ENCODE results near the gene FAM161A.
"Not testable (repeated sequence)": the region's sequence is repeated elsewhere in the genome, so short reads cannot be mapped to it uniquely, and the experiment has no call there.

FAM161A gene

GRCh38 chr2:61853847-61854563 lies at the start of gene FAM161A:
Gene FAM161A (minus strand): TSS chr2:61854060. CDS start chr2:61854041, 19 bp downstream.
- DNase-seq, result peak; percentile 72 to 76

GRCh38 chr2:61900281-61900680 lies 46.4 kb upstream of the FAM161A start:
- DNase-seq, result no peak

GRCh38 chr2:61898810-61899209 lies 45.0 kb upstream of the FAM161A start:
- DNase-seq, result peak; percentile 66 to 74

GRCh38 chr2:61888267-61889055 lies 34.6 kb upstream of the FAM161A start, which contains the start of gene CCT4:
Gene CCT4 (minus strand): TSS chr2:61888656. CDS start chr2:61888507, 149 bp downstream.
- peak; percentile 84 for DNase-seq

- DNase-seq, result no peak
Observed at GRCh38 chr2:61887717-61888266, 33.9 kb upstream of the FAM161A start.

GRCh38 chr2:61885896-61886603 lies 32.2 kb upstream of the FAM161A start:
- DNase-seq, result no peak

- DNase-seq, result no peak
Observed at GRCh38 chr2:61882850-61883249, 29.0 kb upstream of the FAM161A start.

- not testable (repeated sequence) for DNase-seq
Observed at GRCh38 chr2:61879351-61879750, 25.5 kb upstream of the FAM161A start.

- no peak for DNase-seq
Observed at GRCh38 chr2:61878761-61879160, 24.9 kb upstream of the FAM161A start.

GRCh38 chr2:61877571-61878245 lies 23.8 kb upstream of the FAM161A start:
- no peak for DNase-seq

- no peak for DNase-seq
Observed at GRCh38 chr2:61876400-61876799, 22.5 kb upstream of the FAM161A start.

GRCh38 chr2:61866482-61867089 lies 12.7 kb upstream of the FAM161A start:
- DNase-seq, result not testable (repeated sequence)

- no peak for DNase-seq
Observed at GRCh38 chr2:61862085-61862484, 8.2 kb upstream of the FAM161A start.

GRCh38 chr2:61857224-61857623 lies 3.4 kb upstream of the FAM161A start:
- no peak for DNase-seq

- peak in 1 of 2 experiments; percentile 25 for DNase-seq
Observed at GRCh38 chr2:61855318-61855613, 1.4 kb upstream of the FAM161A start.

- peak; percentile 97 to 98 for DNase-seq
Observed at GRCh38 chr2:61854564-61855317, 881 bp upstream of the FAM161A start.

- DNase-seq, result peak in 1 of 2 experiments; percentile 56
Observed at GRCh38 chr2:61853086-61853846, 594 bp downstream of the FAM161A start.

GRCh38 chr2:61851270-61851669 lies 2.6 kb downstream of the FAM161A start:
- DNase-seq, result not testable (repeated sequence)

GRCh38 chr2:61845320-61845719 lies 8.5 kb downstream of the FAM161A start:
- DNase-seq, result no peak

GRCh38 chr2:61841286-61841685 lies 12.6 kb downstream of the FAM161A start:
- no peak for DNase-seq

GRCh38 chr2:61834893-61835292 lies 19.0 kb downstream of the FAM161A start:
- DNase-seq, result no peak

All from Kasumi-1 (cell line).